ENCODE results near the gene CENPP.

DNA sequence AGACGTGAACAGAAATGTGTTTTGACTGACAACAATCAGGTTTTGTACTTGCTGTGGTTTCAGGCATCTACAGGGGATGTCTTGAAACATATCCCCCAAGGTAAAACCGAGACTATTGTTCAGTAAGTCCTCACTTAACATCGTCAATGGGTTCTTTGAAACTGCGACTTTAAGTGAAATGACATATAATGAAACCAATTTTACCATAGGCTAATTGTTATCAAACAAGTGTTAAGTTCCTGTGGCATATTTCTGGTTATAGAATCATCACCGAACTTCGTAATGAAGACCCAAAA is 114.9 kb downstream of the CENPP start:
- no peak for TF ChIP-seq EZH2phosphoT487 (IDR thresholded peaks at IDR 0.05; ENCODE audit: low read depth)
- TF ChIP-seq, protein P1, sequence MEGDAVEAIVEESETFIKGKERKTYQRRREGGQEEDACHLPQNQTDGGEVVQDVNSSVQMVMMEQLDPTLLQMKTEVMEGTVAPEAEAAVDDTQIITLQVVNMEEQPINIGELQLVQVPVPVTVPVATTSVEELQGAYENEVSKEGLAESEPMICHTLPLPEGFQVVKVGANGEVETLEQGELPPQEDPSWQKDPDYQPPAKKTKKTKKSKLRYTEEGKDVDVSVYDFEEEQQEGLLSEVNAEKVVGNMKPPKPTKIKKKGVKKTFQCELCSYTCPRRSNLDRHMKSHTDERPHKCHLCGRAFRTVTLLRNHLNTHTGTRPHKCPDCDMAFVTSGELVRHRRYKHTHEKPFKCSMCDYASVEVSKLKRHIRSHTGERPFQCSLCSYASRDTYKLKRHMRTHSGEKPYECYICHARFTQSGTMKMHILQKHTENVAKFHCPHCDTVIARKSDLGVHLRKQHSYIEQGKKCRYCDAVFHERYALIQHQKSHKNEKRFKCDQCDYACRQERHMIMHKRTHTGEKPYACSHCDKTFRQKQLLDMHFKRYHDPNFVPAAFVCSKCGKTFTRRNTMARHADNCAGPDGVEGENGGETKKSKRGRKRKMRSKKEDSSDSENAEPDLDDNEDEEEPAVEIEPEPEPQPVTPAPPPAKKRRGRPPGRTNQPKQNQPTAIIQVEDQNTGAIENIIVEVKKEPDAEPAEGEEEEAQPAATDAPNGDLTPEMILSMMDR (IDR thresholded peaks at IDR 0.05; ENCODE audit: low read depth, low read length) = no peak
